GM23338 (cell line): Measurements from ENCODE around the gene BCDIN3D. TPM values are rescaled to one million over a fixed set of nuclear protein-coding genes. Genes with fewer than 3 reads are reported as not detected.

Experiments
- ATAC-seq: fragments of 200-7000 bp; cut with Tn5 transposase; 3 replicates; pipeline ENCODE4 v1.9.1; 2020
- DNase-seq: peaks from one replicate; pipeline ENCODE4 v3.0.0-alpha.2; 2015; ENCODE audit warnings: low spot score
- H2AFZ ChIP-seq: fragments of 200-600 bp; sonication (generic); 2 replicates; pipeline ENCODE4 v1.8.0; 2016; ENCODE audit warnings: antibody characterized with exemption, mild to moderate bottlenecking, moderate library complexity
- H3F3A ChIP-seq: fragments of 200-600 bp; sonication (generic); replicated peaks from 2 replicates; pipeline ENCODE4 v1.8.0; 2017; ENCODE audit warnings: antibody characterized with exemption, mixed run types, low read depth
- H3K27ac ChIP-seq: fragments of 200-600 bp; sonication (generic); 2 replicates; pipeline ENCODE4 v1.6.1; 2016; ENCODE audit warnings: low read depth
- H3K27me3 ChIP-seq: fragments of 200-600 bp; sonication (generic); 2 replicates; pipeline ENCODE4 v1.8.0; 2016; ENCODE audit warnings: mild to moderate bottlenecking, mixed run types, moderate library complexity; ENCODE audit not compliant: insufficient read depth
- H3K36me3 ChIP-seq: fragments of 200-600 bp; sonication (generic); 2 replicates; pipeline ENCODE4 v1.8.0; 2016; ENCODE audit warnings: mild to moderate bottlenecking; ENCODE audit not compliant: insufficient read depth
- H3K4me1 ChIP-seq: fragments of 200-600 bp; sonication (generic); 2 replicates; pipeline ENCODE4 v1.8.0; 2016; ENCODE audit warnings: mild to moderate bottlenecking, moderate library complexity; ENCODE audit not compliant: insufficient read depth
- H3K4me2 ChIP-seq: fragments of 200-600 bp; sonication (generic); 2 replicates; pipeline ENCODE4 v1.7.1; 2017; ENCODE audit warnings: mixed run types
- H3K4me3 ChIP-seq: fragments of 200-600 bp; sonication (generic); 2 replicates; pipeline ENCODE4 v1.6.1; 2016; ENCODE audit warnings: mixed run types
- H3K79me2 ChIP-seq: fragments of 200-600 bp; sonication (generic); replicated peaks from 2 replicates; pipeline ENCODE4 v1.8.0; 2017; ENCODE audit warnings: mild to moderate bottlenecking; ENCODE audit not compliant: insufficient read depth
- H3K9me2 ChIP-seq: fragments of 200-600 bp; sonication (generic); 2 replicates; pipeline ENCODE4 v1.8.0; 2017; ENCODE audit not compliant: insufficient read depth
- H4K20me1 ChIP-seq: fragments of 200-600 bp; sonication (generic); replicated peaks from 2 replicates; pipeline ENCODE4 v1.8.0; 2017; ENCODE audit warnings: mild to moderate bottlenecking; ENCODE audit not compliant: insufficient read depth
- H3K27ac Mint-ChIP-seq: 2 replicates; pipeline ENCODE4 v1.8.0; 2020; ENCODE audit warnings: inconsistent platforms, mild to moderate bottlenecking, moderate library complexity, mixed read lengths
- H3K27me3 Mint-ChIP-seq: 3 replicates; pipeline ENCODE4 v1.8.0; 2022; ENCODE audit warnings: low read depth, mild to moderate bottlenecking, moderate library complexity, mixed read lengths, inconsistent platforms; ENCODE audit not compliant: insufficient read depth, poor library complexity
- H3K36me3 Mint-ChIP-seq: 3 replicates; pipeline ENCODE4 v1.8.0; 2021; ENCODE audit warnings: low read depth, mild to moderate bottlenecking, inconsistent platforms, moderate library complexity, mixed read lengths
- H3K4me1 Mint-ChIP-seq: 3 replicates; pipeline ENCODE4 v1.8.0; 2020; ENCODE audit warnings: mild to moderate bottlenecking, inconsistent platforms, mixed read lengths
- H3K4me3 Mint-ChIP-seq: 3 replicates; pipeline ENCODE4 v1.8.0; 2021; ENCODE audit warnings: moderate library complexity, mild to moderate bottlenecking, inconsistent platforms, mixed read lengths
- H3K9me3 Mint-ChIP-seq: 3 replicates; pipeline ENCODE4 v1.8.0; 2020; ENCODE audit warnings: moderate library complexity, mild to moderate bottlenecking, inconsistent platforms, mixed read lengths
- CREB1 ChIP-seq: fragments of 250-450 bp; sonication (Bioruptor Pico); IDR thresholded peaks from 2 replicates; pipeline ENCODE4 v1.5.0; 2020; ENCODE audit warnings: low read depth, mild to moderate bottlenecking, moderate library complexity
- ETS1 ChIP-seq: IDR thresholded peaks from 2 replicates; pipeline ENCODE4 v1.6.1; 2016; ENCODE audit warnings: antibody characterized with exemption
- EZH2phosphoT487 ChIP-seq: fragments of 200-600 bp; sonication (generic); IDR thresholded peaks from one replicate; pipeline ENCODE4 v1.8.1; 2018; ENCODE audit warnings: antibody characterized with exemption; ENCODE audit not compliant: unreplicated experiment
- JUNB ChIP-seq: IDR thresholded peaks from one replicate; pipeline ENCODE4 v1.6.1; 2016; ENCODE audit warnings: antibody characterized with exemption; ENCODE audit not compliant: unreplicated experiment
- POLR2AphosphoS5 ChIP-seq: IDR thresholded peaks from 2 replicates; pipeline ENCODE4 v1.6.1; 2016; ENCODE audit warnings: antibody characterized with exemption, low read depth
- STAT1 ChIP-seq: IDR thresholded peaks from one replicate; pipeline ENCODE4 v1.6.1; 2016; ENCODE audit warnings: antibody characterized with exemption; ENCODE audit not compliant: unreplicated experiment
- ZNF114 ChIP-seq: fragments of 250-450 bp; sonication (Bioruptor Pico); IDR thresholded peaks from 2 replicates; pipeline ENCODE4 v1.5.0; 2020; ENCODE audit warnings: mild to moderate bottlenecking, moderate library complexity
- polyA plus RNA-seq: library from polyadenylated mRNA; unstranded; fragments of >200 nt; fragmentation: Nextera tagmentation; extraction: Ambion mirVana; gene quantifications from 2 replicates; pipeline ENCODE4 v1.2.1, GENCODE V29; 2016
- total RNA-seq: library from RNA; depleted of rRNA; stranded (reverse); fragments of >200 nt; shearing (Covaris generic); gene quantifications from 2 replicates; pipeline ENCODE4 v1.2.3, GENCODE V29; 2014
- TF ChIP-seq, protein P1 (sequence below): IDR thresholded peaks from one replicate; pipeline ENCODE4 v1.6.1; 2018; ENCODE audit warnings: antibody characterized with exemption; ENCODE audit not compliant: unreplicated experiment
- TF ChIP-seq, protein P2 (sequence below): fragments of 250-450 bp; sonication (Bioruptor Pico); IDR thresholded peaks from 2 replicates; pipeline ENCODE4 v1.5.0; 2020; ENCODE audit warnings: mild to moderate bottlenecking, moderate library complexity
- TF ChIP-seq, protein P3 (sequence below), 2 experiments: fragments of 200-600 bp in 1 of 2; sonication (generic) in 1 of 2; conservative IDR thresholded peaks; 2 replicates each; pipeline versions ENCODE4 v1.5.1 to v1.6.1; 2016 to 2017; ENCODE audit warnings: antibody characterized with exemption in 2 of 2, low read depth in 2 of 2, mild to moderate bottlenecking in 2 of 2, moderate library complexity in 1 of 2

Gene BCDIN3D
- total and polyA plus RNA-seq, 2 experiments from 2014 or later = 1.4 to 1.8 TPM

DNA sequence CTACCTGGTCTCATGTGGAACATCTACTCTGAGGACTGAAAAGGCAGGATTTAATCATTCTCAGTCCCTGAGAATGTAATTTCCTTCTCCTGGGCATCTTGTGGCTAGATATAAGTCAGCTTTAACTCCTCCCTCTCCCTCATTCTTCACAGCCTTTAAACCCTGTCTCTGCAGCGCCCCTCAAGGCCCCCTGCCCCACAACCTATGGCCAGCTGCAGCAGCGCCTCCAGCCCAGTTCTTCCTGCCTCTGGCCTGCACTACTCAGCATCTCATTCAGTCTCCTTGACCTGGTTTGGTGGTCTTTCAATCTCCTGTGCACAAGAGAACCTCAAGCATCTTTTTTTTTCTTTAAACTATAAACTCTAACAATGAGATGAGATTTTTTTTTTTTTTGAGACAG lies 44.0 kb downstream of the BCDIN3D start (continued):
- TF ChIP-seq, protein P1, sequence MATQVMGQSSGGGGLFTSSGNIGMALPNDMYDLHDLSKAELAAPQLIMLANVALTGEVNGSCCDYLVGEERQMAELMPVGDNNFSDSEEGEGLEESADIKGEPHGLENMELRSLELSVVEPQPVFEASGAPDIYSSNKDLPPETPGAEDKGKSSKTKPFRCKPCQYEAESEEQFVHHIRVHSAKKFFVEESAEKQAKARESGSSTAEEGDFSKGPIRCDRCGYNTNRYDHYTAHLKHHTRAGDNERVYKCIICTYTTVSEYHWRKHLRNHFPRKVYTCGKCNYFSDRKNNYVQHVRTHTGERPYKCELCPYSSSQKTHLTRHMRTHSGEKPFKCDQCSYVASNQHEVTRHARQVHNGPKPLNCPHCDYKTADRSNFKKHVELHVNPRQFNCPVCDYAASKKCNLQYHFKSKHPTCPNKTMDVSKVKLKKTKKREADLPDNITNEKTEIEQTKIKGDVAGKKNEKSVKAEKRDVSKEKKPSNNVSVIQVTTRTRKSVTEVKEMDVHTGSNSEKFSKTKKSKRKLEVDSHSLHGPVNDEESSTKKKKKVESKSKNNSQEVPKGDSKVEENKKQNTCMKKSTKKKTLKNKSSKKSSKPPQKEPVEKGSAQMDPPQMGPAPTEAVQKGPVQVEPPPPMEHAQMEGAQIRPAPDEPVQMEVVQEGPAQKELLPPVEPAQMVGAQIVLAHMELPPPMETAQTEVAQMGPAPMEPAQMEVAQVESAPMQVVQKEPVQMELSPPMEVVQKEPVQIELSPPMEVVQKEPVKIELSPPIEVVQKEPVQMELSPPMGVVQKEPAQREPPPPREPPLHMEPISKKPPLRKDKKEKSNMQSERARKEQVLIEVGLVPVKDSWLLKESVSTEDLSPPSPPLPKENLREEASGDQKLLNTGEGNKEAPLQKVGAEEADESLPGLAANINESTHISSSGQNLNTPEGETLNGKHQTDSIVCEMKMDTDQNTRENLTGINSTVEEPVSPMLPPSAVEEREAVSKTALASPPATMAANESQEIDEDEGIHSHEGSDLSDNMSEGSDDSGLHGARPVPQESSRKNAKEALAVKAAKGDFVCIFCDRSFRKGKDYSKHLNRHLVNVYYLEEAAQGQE = no peak
- TF ChIP-seq JUNB (no peak), ETS1 (no peak), STAT1 (no peak), CREB1 (CRISPR knock-in tag) (no peak)

DNA sequence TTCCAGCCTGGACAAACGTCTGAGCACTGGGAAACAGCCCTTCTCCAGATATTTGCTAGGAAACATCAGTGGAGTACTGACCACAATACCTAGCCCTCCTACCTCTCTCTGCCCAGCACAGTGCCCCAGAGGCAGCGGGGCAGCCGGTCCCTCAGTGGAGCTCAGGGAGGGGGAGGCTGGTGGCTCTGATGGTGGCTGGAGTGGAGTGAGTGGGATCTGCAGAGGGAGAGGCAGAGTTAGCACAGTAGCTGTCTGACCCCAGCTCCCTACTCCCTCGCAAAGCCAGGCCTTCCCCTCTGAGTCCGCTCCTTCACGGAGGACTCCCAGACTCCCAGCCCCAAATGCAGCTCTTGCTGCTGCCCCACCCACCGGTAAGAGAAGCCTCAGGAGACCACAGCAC lies 44.7 kb downstream of the BCDIN3D start:
- no peak overlapping the region for H3K27ac ChIP-seq
- H3K79me2 ChIP-seq = no peaks in the 10 kb centered on the region
- H3K27me3 ChIP-seq = no peaks in the 10 kb centered on the region
- no peaks in the 10 kb centered on the region for H3K9me3 Mint-ChIP-seq
- no peak overlapping the region for H3K4me3 ChIP-seq
- DNase-seq (no peak), ATAC-seq (no peak)
- H3K4me3 Mint-ChIP-seq = no peak overlapping the region
- H3F3A ChIP-seq = no peaks in the 10 kb centered on the region
- no peaks in the 10 kb centered on the region for H3K36me3 ChIP-seq
- H2AFZ ChIP-seq = no peak overlapping the region
- no peak overlapping the region for H3K27ac Mint-ChIP-seq
- no peaks in the 10 kb centered on the region for H3K4me1 ChIP-seq
- 0 out of 2 replicates have a peak, but pooled peaks cover 3% of the 10 kb centered on the region for H4K20me1 ChIP-seq
- no peaks in the 10 kb centered on the region for H3K4me1 Mint-ChIP-seq
- no peak overlapping the region for H3K4me2 ChIP-seq
- no peaks in the 10 kb centered on the region for H3K9me2 ChIP-seq
- peaks cover 10% of the 10 kb centered on the region for H3K27me3 Mint-ChIP-seq
- H3K36me3 Mint-ChIP-seq = peaks cover 18% of the 10 kb centered on the region
- TF ChIP-seq EZH2phosphoT487 (no peak), CREB1 (CRISPR knock-in tag) (no peak), ETS1 (no peak), ZNF114 (CRISPR knock-in tag) (no peak), JUNB (no peak), POLR2AphosphoS5 (no peak)
- TF ChIP-seq, protein P2, sequence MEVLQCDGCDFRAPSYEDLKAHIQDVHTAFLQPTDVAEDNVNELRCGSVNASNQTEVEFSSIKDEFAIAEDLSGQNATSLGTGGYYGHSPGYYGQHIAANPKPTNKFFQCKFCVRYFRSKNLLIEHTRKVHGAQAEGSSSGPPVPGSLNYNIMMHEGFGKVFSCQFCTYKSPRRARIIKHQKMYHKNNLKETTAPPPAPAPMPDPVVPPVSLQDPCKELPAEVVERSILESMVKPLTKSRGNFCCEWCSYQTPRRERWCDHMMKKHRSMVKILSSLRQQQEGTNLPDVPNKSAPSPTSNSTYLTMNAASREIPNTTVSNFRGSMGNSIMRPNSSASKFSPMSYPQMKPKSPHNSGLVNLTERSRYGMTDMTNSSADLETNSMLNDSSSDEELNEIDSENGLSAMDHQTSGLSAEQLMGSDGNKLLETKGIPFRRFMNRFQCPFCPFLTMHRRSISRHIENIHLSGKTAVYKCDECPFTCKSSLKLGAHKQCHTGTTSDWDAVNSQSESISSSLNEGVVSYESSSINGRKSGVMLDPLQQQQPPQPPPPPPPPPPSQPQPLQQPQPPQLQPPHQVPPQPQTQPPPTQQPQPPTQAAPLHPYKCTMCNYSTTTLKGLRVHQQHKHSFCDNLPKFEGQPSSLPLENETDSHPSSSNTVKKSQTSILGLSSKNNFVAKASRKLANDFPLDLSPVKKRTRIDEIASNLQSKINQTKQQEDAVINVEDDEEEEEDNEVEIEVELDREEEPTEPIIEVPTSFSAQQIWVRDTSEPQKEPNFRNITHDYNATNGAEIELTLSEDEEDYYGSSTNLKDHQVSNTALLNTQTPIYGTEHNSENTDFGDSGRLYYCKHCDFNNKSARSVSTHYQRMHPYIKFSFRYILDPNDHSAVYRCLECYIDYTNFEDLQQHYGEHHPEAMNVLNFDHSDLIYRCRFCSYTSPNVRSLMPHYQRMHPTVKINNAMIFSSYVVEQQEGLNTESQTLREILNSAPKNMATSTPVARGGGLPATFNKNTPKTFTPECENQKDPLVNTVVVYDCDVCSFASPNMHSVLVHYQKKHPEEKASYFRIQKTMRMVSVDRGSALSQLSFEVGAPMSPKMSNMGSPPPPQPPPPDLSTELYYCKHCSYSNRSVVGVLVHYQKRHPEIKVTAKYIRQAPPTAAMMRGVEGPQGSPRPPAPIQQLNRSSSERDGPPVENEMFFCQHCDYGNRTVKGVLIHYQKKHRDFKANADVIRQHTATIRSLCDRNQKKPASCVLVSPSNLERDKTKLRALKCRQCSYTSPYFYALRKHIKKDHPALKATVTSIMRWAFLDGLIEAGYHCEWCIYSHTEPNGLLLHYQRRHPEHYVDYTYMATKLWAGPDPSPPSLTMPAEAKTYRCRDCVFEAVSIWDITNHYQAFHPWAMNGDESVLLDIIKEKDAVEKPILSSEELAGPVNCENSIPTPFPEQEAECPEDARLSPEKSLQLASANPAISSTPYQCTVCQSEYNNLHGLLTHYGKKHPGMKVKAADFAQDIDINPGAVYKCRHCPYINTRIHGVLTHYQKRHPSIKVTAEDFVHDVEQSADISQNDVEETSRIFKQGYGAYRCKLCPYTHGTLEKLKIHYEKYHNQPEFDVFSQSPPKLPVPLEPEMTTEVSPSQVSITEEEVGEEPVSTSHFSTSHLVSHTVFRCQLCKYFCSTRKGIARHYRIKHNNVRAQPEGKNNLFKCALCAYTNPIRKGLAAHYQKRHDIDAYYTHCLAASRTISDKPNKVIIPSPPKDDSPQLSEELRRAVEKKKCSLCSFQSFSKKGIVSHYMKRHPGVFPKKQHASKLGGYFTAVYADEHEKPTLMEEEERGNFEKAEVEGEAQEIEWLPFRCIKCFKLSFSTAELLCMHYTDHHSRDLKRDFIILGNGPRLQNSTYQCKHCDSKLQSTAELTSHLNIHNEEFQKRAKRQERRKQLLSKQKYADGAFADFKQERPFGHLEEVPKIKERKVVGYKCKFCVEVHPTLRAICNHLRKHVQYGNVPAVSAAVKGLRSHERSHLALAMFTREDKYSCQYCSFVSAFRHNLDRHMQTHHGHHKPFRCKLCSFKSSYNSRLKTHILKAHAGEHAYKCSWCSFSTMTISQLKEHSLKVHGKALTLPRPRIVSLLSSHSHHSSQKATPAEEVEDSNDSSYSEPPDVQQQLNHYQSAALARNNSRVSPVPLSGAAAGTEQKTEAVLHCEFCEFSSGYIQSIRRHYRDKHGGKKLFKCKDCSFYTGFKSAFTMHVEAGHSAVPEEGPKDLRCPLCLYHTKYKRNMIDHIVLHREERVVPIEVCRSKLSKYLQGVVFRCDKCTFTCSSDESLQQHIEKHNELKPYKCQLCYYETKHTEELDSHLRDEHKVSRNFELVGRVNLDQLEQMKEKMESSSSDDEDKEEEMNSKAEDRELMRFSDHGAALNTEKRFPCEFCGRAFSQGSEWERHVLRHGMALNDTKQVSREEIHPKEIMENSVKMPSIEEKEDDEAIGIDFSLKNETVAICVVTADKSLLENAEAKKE = no peak
- TF ChIP-seq, protein P3, sequence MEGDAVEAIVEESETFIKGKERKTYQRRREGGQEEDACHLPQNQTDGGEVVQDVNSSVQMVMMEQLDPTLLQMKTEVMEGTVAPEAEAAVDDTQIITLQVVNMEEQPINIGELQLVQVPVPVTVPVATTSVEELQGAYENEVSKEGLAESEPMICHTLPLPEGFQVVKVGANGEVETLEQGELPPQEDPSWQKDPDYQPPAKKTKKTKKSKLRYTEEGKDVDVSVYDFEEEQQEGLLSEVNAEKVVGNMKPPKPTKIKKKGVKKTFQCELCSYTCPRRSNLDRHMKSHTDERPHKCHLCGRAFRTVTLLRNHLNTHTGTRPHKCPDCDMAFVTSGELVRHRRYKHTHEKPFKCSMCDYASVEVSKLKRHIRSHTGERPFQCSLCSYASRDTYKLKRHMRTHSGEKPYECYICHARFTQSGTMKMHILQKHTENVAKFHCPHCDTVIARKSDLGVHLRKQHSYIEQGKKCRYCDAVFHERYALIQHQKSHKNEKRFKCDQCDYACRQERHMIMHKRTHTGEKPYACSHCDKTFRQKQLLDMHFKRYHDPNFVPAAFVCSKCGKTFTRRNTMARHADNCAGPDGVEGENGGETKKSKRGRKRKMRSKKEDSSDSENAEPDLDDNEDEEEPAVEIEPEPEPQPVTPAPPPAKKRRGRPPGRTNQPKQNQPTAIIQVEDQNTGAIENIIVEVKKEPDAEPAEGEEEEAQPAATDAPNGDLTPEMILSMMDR (conservative IDR thresholded peaks at IDR 0.05; ENCODE audit: low read depth in 2 of 2) = no peak
